ENCODE data around the gene PRND.

- no peak for TF ChIP-seq JUN (IDR thresholded peaks at IDR 0.05)
- no peak for TF ChIP-seq MAX (IDR thresholded peaks at IDR 0.05)
- TF ChIP-seq CTCF (IDR thresholded peaks at IDR 0.05) = no peak
- no peak for TF ChIP-seq MYC (IDR thresholded peaks at IDR 0.05; ENCODE audit: borderline replicate concordance, low read length)
Measured at GRCh38 chr20:4766631-4767030, 44.9 kb downstream of the PRND start.

Data from A549 (cell line).